Left forelimb (tissue), 1 donor: Measurements from ENCODE around the gene CTAGE8.
A peak's percentile ranks its signal among the peaks of the same experiment; 100 is the strongest.
"Not testable (repeated sequence)": the region's sequence is repeated elsewhere in the genome, so short reads cannot be mapped to it uniquely, and the experiment has no call there.

Experiments
- DNase-seq: peaks from one replicate; pipeline ENCODE4 v3.0.0-alpha.2; 2018; ENCODE audit warnings: low spot score

CTAGE8 gene

DNA sequence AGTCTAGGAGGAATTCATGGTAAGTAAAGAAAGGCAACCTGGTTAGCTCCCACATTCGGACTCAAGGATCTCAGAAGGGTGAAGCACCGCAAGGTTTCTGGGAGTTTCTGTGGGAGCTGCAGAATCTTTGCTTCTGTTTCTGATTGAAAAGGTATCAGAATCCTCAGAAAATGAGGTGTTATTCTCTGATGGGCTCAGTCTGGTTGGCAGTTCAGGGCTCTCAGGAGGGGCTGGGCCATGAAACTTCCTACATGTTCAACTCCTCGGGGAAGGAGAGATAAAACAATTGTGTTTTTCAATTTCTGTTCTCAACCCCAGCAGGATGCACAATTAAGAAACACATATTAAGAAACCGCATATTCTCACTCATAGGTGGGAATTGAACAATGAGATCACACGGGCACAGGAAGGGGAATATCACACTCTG, 13.6 kb downstream of the CTAGE8 start:
- DNase-seq = peak; percentile 28

DNA sequence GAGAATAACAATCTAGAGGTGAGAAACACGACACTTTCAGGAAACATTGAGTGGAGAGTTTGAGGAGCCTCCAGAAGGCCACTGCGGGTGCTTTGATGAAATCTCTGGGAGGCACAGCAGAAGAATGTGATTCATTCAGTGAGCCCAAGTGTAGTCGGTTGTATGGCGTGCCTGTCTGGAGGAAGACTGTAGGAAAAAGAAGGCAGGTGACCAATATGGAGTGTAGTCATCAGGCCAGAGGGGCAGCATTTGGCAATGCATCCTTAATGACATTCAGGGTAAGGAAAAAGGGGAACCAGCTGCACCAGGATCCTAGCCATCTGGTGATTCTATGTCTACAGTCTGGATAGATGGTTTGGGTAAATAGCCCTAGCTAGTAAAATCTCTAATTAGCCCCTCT, 16.8 kb downstream of the CTAGE8 start:
- DNase-seq = not testable (repeated sequence)

DNA sequence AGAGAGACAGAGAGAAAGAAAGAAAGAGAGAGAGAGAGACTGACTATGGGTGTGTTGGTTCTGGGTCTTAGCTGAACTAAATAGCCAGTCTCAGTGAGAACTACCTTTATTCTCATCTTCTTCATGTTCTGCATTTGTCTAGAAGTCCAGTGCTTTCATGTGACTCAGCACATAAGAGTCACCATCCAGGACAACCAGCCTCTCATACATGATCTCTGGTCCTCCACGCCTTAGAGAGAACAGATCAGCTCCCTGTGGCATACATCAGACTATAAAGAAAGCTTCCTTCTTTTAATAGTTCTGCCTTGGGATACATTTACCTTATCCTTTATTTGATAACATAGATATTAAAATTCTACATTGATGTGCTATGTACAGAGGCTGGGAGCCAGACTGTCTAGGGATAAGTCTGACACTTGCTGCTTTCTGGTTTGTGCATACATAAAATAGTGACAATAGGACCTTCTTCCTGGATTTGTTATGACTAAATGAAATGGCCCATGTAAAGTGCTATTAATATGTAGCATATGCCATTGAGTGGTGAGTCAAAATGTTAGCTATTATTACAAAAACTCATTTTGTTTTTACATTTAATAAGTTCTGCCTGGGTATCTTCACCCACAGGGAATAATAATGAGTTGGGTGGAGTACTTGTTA, 21.3 kb downstream of the CTAGE8 start:
- not testable (repeated sequence) for DNase-seq

DNA sequence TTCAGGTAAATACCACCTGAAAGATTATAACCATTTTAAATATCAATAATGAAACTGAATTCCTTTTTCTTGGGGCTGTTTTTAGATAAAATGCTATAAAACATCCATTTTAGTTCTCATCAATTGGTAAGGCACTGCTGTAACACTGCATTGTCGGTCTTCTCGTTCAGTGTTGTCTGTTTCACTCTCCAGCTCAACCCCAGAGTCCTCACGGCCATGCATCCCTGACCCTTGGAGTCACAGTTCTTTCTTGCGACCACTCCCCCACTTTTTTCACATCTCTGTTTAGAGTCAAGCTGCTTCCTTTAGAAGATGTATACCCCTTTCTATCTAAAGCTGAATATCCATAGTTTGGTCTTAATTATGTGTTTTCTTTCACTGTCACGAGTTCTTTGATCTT, 22.1 kb downstream of the CTAGE8 start:
- not testable (repeated sequence) for DNase-seq

DNA sequence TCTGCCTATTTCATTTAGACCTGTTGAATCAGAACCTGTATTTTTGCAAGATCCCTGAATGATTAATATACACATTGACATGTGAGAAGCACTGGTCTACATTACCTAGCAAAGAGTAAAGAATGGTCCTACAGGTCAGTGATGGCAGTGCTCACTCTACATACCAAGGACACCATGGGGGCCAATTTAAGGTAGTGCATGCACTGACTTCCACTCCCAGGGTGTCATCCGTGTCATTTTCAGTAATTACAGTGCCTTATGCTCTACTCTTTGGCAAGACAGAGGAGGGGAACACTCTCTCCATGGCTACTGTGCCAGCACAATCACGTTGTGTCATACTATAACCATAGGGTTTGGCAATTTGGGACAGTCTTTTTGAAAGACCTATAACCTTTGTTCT, 23.7 kb downstream of the CTAGE8 start:
- DNase-seq = not testable (repeated sequence)

DNA sequence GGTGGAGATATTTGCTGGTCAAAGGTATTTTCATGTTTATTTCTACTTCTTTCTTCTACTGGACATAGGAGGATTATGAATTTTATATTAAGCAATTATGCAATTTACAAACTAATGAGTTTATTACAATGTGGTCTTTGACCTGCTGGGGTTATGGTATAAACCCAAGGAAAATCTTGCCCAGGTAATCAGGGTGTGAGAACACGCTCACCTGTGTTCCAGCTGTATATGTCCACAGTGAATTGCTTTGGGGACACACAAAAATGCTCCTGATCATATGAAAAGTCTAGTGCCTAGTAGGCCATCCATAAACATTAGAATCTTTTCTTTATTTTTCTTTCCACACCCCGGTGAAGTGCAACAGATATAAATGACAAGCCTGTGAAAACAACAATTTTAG, 29.7 kb downstream of the CTAGE8 start, which contains the start of gene OR2A42:
TSS of gene OR2A42 (minus strand) at position 241 of the 400 bp plus-strand sequence. CDS start 6,762 bp downstream, outside the sequence.
- DNase-seq = not testable (repeated sequence)

DNA sequence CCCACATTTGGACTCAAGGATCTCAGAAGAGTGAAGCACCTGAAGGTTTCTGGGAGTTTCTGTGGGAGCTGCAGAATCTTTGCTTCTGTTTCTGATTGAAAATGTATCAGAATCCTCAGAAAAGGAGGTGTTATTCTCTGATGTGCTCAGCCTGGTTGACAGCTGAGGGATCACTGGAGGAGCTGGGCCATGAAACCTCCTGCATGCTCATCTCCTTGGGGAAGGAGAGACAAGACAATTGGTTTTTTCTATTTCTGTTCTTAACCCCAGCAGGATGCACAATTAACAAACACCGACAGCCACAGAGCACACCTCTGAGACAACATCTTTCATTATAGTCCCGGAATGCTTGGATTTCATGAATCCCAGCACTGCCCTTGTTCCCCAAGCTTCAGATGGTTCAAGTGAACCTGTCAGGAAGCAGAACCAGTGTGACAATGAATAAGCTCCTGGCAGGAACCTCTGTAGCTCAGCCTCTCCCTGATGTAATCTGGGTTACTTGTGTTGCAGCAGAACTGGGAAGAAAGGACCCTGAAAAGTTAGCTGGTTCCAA, 30.5 kb downstream of the CTAGE8 start:
- DNase-seq = peak; percentile 11

DNA sequence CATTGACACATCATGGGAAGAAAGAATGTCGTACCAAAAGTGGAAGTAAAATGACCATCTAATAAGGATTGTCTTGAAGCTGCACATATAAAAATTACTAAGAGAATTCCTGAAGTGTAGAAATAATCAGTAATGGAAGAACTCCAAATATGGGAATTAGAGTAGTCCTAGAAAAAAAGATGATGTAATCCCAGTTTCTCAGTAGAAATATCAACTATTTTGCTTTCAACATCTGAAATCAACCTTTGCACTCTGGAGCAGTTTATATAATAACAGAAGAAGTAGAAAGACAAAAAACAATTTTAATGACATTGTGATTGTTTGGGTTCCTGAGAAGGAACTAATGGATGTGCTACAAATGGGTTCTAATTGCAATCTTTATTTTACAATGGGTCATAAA, 36.0 kb downstream of the CTAGE8 start:
- DNase-seq = not testable (repeated sequence)

DNA sequence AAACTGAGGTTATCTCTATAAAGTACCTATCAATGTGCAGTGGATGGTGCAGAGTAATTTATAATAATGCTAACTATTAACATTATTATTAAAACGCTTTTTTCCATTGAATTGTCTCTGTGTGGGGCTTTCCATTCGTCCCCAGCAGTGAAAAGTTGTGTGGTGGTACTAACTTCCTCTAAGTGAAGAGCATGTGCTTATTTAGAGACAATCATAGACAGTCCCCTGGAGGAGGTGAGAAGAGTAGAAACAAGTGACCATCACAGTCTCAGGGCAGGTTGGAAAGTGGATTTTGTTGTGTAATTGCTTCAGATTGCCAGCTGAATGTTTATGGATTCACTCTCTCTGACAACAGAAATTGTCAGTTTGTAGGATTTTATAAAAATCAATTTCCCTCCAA, 38.1 kb downstream of the CTAGE8 start:
- DNase-seq = not testable (repeated sequence)

DNA sequence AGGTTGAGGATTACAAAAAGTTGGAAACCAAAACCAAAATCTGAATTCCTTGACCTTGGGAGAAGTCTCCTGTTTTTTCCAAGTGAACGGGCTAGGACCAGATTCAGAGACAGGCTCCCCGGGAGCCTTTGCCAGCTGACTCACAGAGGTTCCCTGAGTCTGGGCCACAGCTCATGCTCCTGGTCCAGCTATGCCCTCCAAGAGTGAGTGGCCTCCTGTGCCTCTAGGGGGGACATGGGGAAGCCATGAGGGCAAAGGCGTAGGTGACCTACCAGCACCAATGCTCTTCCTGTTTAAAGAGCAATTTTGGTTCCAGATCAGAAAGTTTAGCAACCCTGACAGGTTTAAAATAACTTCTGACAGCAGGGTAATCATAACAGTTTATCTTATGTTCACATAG, 40.3 kb downstream of the CTAGE8 start:
- DNase-seq = not testable (repeated sequence)

DNA sequence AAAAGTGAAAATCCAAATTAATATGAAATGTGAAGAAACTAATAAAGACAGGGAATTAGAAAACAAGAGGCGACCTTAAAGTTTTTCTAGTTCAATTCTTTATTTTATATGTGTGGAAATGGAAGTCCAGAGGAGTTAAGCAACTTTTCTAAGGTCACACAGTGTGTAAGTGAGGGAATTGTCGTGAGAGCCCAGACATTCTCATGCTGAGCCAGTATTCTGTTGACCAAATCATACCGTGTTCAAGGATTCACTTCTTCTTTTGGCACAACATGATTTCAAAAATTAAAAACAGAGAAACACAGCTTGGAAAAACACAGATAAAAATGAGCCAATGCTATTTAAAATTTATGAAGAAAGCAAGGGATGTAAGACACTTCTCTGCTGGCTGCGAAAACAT, 42.2 kb downstream of the CTAGE8 start:
- DNase-seq = not testable (repeated sequence)

DNA sequence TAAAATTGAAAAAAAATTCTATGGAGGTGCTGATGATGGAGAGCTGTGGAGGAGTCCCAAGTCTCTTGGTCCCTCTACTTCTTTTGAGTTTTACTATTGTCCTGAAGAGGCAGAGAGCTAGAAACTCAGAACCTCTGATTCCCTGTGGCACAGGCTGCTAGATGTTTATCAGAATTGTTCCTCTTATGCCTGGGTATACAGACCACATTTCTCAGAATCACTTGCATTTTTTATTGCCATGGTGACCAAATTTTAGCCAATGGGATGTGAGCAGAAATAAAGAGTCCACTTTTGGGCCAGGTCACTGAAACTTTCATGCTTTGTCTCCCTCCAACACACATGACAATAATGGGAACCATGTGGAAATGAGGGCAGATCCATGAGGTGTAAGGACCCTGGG, 45.4 kb downstream of the CTAGE8 start:
- not testable (repeated sequence) for DNase-seq

DNA sequence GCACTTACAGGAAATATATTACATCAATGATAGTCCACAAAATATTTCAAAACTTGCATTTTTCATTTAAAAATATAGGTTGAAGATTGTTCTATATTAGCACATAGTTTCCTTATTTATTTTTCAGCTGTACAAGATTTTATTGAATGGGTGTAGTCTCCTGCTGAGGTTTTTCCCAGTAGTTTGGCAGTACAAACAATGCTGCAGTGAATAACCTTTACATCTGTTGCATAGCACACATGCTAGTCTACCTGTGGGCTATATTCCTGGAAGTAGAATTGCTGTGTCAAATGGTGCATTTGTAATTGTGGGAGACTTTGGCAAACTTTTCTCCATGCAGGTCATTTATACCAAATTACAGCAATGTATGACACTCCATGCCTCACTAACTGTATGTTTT, 48.6 kb downstream of the CTAGE8 start:
- not testable (repeated sequence) for DNase-seq

DNA sequence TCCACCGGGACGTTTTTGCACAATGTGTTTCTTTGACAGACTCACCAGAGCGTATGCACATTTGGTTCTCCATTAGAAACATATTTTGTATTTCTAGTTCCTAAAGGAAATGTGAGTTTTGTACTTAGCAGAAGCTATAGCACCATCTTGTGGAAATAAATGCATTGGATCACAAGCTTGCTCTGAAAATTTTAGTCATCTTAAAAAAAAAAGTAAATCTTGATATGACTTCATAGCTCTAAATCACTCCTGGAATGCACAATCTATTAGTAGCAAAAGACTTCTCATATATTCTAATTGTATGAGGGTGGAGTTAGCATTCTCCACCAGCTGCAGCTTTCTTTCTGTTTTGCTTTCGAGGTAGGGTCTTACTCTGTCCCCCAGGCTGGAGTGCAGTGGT, 49.9 kb downstream of the CTAGE8 start:
- not testable (repeated sequence) for DNase-seq

DNA sequence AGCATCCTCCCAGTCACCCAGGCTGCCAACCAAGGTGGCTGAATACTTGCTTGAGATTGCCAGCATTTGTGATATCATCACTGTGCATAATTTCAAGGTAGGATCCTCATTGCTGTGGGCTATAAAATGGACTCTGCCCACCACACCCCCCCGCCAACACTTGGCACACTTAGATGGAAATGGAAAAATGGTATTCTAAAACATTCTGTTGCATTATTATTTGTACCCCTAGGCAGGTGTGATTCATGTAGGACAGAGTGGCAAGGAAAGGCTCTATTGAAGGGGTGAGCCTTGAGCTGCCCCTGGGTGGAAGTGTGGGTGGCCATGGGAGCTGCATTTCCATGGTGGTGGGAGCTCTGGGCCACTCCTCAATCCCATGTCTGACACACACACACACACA, 50.5 kb downstream of the CTAGE8 start:
- DNase-seq = not testable (repeated sequence)

DNA sequence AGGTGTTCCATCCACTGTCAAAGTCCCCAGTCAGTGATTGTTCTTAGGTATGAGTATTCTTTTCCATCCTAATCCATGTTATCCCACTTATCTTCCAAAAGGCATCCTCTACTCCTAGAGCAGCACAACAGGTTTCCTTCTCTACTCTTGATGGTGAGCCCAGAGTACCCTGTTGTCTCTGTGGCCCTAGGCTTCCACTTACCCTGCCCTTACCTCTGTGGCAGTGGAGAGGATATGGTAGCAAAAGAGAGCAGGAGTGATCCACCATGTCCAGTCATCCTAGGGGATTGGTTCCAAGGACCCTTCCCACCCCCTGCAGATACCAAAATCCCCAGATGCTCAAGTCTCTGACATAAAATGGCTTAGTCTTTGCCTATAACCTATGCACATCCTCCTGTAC, 51.9 kb downstream of the CTAGE8 start:
- DNase-seq = not testable (repeated sequence)
